Tibial artery (tissue), 4 donors: ENCODE data around the gene LIFR.

Source experiments
- DNase-seq, 2 donors: peaks; one replicate each; pipeline ENCODE4 v3.0.0-alpha.2; 2019
- H3K27ac ChIP-seq, 2 donors: fragments of 200-600 bp; sonication (generic) in 1 of 2; 1 replicate in 1 of 2; 2 replicates in 1 of 2; pipeline ENCODE4 v1.5.1; 2018 to 2019; ENCODE audit warnings: mild to moderate bottlenecking in 1 of 2
- H3K27me3 ChIP-seq, 2 donors: fragments of 200-600 bp; sonication (generic) in 1 of 2; one replicate each; pipeline versions ENCODE4 v1.5.1 to v1.6.0; 2016 to 2019
- H3K36me3 ChIP-seq, 3 donors: fragments of 200-600 bp; sonication (generic) in 2 of 3; one replicate each; pipeline ENCODE4 v1.5.1; 2016 to 2019; ENCODE audit warnings: mild to moderate bottlenecking in 2 of 3
- H3K4me1 ChIP-seq, 4 donors: fragments of 200-600 bp; sonication (generic) in 2 of 4; 1 replicate in 3 of 4; 2 replicates in 1 of 4; pipeline ENCODE4 v1.5.1; 2016 to 2019
- H3K4me3 ChIP-seq, 2 donors: fragments of 200-600 bp; sonication (generic) in 1 of 2; 1 replicate in 1 of 2; 2 replicates in 1 of 2; pipeline ENCODE4 v1.5.1; 2018 to 2019; ENCODE audit warnings: mild to moderate bottlenecking in 2 of 2
- H3K9me3 ChIP-seq, 3 donors: fragments of 200-600 bp; sonication (generic) in 1 of 3; one replicate each; pipeline ENCODE4 v1.5.1; 2016 to 2019
- intact Hi-C: fragments of 100-400 bp; cut with DNase I; formaldehyde crosslinking; loops from one replicate; pipeline ENCODE4 v1.15.0; 2023; ENCODE audit warnings: low total_unique reads
- TF ChIP-seq, protein P1 (sequence below), 2 experiments: fragments of 200-600 bp in 1 of 2; fragments of 450-650 bp in 1 of 2; IDR thresholded peaks; one replicate each; pipeline ENCODE4 v1.5.1; 2017 to 2019; ENCODE audit warnings: antibody characterized with exemption in 2 of 2, mild to moderate bottlenecking in 1 of 2, moderate library complexity in 1 of 2

The LIFR gene

GRCh38 chr5:38589629-38590028 is 33.2 kb upstream of the LIFR start:
- Histone ChIP-seq H3K4me1 (no peaks in the 10 kb centered on the region), H3K9me3 (no peaks in the 10 kb centered on the region), H3K4me3 (no peak overlapping the region), H3K27ac (no peak overlapping the region), H3K27me3 (no peaks in the 10 kb centered on the region), H3K36me3 (no peaks in the 10 kb centered on the region)
- TF ChIP-seq, protein P1, sequence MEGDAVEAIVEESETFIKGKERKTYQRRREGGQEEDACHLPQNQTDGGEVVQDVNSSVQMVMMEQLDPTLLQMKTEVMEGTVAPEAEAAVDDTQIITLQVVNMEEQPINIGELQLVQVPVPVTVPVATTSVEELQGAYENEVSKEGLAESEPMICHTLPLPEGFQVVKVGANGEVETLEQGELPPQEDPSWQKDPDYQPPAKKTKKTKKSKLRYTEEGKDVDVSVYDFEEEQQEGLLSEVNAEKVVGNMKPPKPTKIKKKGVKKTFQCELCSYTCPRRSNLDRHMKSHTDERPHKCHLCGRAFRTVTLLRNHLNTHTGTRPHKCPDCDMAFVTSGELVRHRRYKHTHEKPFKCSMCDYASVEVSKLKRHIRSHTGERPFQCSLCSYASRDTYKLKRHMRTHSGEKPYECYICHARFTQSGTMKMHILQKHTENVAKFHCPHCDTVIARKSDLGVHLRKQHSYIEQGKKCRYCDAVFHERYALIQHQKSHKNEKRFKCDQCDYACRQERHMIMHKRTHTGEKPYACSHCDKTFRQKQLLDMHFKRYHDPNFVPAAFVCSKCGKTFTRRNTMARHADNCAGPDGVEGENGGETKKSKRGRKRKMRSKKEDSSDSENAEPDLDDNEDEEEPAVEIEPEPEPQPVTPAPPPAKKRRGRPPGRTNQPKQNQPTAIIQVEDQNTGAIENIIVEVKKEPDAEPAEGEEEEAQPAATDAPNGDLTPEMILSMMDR (IDR thresholded peaks at IDR 0.05): no peak
- intact Hi-C loops: no loop called here
- DNase-seq: no peak

DNA sequence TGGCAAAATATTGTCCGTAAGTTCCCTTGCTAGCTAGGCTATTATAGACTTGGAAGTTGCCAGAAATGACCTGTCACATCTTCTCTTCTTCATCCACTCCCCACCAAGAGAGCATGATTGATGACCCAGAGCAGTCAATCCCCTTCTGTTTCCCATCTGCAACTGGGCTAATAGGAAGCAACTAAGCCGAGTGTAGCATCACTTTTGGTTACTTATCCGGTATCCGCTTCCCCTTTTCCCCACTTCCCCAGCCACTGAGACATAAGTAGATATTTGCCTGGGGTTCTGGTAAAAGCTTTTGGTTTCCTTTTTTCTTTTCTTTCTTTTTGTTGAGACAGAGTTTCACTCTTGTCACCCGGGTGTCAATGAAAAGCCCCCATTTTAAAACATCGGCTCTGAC is 29.4 kb upstream of the LIFR start:
- Histone ChIP-seq H3K27me3 (no peaks in the 10 kb centered on the region), H3K4me3 (no peak overlapping the region), H3K27ac (no peak overlapping the region), H3K4me1 (no peaks in the 10 kb centered on the region), H3K9me3 (no peaks in the 10 kb centered on the region), H3K36me3 (no peaks in the 10 kb centered on the region)
- intact Hi-C loops: no loop called here
- TF ChIP-seq, protein P1 (IDR thresholded peaks at IDR 0.05): no peak
- DNase-seq: no peak

GRCh38 chr5:38583500-38583899 is 27.1 kb upstream of the LIFR start:
- Histone ChIP-seq H3K27ac (no peak overlapping the region), H3K9me3 (no peaks in the 10 kb centered on the region), H3K27me3 (no peaks in the 10 kb centered on the region), H3K4me1 (no peaks in the 10 kb centered on the region), H3K36me3 (no peaks in the 10 kb centered on the region), H3K4me3 (no peak overlapping the region)
- TF ChIP-seq, protein P1 (IDR thresholded peaks at IDR 0.05): no peak
- no peak for DNase-seq
- intact Hi-C loops: no loop called here

DNA sequence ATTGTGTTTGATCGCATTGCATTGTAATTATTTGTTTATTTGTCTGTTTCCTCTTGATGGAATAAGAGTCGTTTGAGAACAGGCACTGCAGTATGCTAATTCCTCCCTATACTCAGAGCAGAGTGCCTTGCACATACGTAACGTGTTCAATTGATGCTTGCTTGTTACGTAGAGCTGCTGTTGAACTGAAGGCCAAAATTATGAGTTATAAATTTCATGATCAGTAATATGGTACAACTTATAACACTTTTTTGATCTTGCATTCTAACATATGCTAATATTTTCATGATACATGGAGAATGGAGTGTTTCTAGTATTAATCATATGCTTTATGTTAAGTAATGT is 26.5 kb upstream of the LIFR start:
- DNase-seq: no peak
- no peaks in the 10 kb centered on the region for H3K27me3 ChIP-seq
- TF ChIP-seq, protein P1 (IDR thresholded peaks at IDR 0.05): no peak
- no peaks in the 10 kb centered on the region for H3K4me1 ChIP-seq
- no peaks in the 10 kb centered on the region for H3K36me3 ChIP-seq
- no peak overlapping the region for H3K4me3 ChIP-seq
- H3K9me3 ChIP-seq: no peaks in the 10 kb centered on the region
- intact Hi-C loops: no loop called here
- no peak overlapping the region for H3K27ac ChIP-seq

- no peak overlapping the region for H3K27ac ChIP-seq
- intact Hi-C loops: no loop called here
These were observed 26.0 kb upstream of the LIFR start for GRCh38 chr5:38582293-38582974.

More at GRCh38 chr5:38582293-38582974, 26.0 kb upstream of the LIFR start:
- TF ChIP-seq, protein P1 (IDR thresholded peaks at IDR 0.05): no peak
- Histone ChIP-seq H3K4me1 (no peaks in the 10 kb centered on the region), H3K9me3 (no peaks in the 10 kb centered on the region), H3K27me3 (no peaks in the 10 kb centered on the region), H3K4me3 (no peak overlapping the region), H3K36me3 (no peaks in the 10 kb centered on the region)
- DNase-seq: no peak
